Loucy (cell line): ENCODE data around the gene CAP2.

Experiments used
- H2AFZ ChIP-seq: fragments of 200-600 bp; sonication (generic); 2 replicates; pipeline ENCODE4 v1.6.0; 2016; ENCODE audit warnings: antibody characterized with exemption, mild to moderate bottlenecking, low read length, moderate library complexity
- H3F3A ChIP-seq: fragments of 200-600 bp; 2 replicates; pipeline ENCODE4 v1.6.0; 2016; ENCODE audit warnings: antibody characterized with exemption, low read depth, mild to moderate bottlenecking
- H3K27me3 ChIP-seq: fragments of 200-600 bp; sonication (generic); 2 replicates; pipeline ENCODE4 v1.6.1; 2014; ENCODE audit warnings: low read length, mild to moderate bottlenecking; ENCODE audit not compliant: insufficient read depth, poor library complexity, severe bottlenecking
- H3K36me3 ChIP-seq: fragments of 200-600 bp; sonication (generic); 2 replicates; pipeline ENCODE4 v1.6.1; 2016; ENCODE audit warnings: low read length; ENCODE audit not compliant: insufficient read depth
- H3K4me1 ChIP-seq: fragments of 200-600 bp; sonication (generic); 2 replicates; pipeline ENCODE4 v1.5.1; 2014; ENCODE audit warnings: low read length, mild to moderate bottlenecking; ENCODE audit not compliant: insufficient read depth, poor library complexity, severe bottlenecking
- H3K4me2 ChIP-seq: fragments of 200-600 bp; sonication (generic); 2 replicates; pipeline ENCODE4 v1.6.0; 2014; ENCODE audit warnings: antibody characterized with exemption, low read length, low read depth, mild to moderate bottlenecking; ENCODE audit not compliant: poor library complexity, severe bottlenecking
- H3K4me3 ChIP-seq: fragments of 200-600 bp; sonication (generic); 2 replicates; pipeline ENCODE4 v1.5.1; 2014; ENCODE audit warnings: low read length, mild to moderate bottlenecking, mixed read lengths; ENCODE audit not compliant: poor library complexity, severe bottlenecking
- H3K79me2 ChIP-seq: fragments of 200-600 bp; sonication (generic); 2 replicates; pipeline ENCODE4 v1.6.1; 2014; ENCODE audit warnings: low read length; ENCODE audit not compliant: insufficient read depth
- H3K9ac ChIP-seq: fragments of 200-600 bp; sonication (generic); 2 replicates; pipeline ENCODE4 v1.6.0; 2014; ENCODE audit warnings: mild to moderate bottlenecking, low read depth, low read length, moderate library complexity; ENCODE audit not compliant: poor library complexity, severe bottlenecking
- H3K9me2 ChIP-seq: fragments of 200-600 bp; sonication (generic); replicated peaks from 2 replicates; pipeline ENCODE4 v1.6.1; 2016; ENCODE audit warnings: low read depth, low read length, mixed read lengths
- H3K9me3 ChIP-seq: fragments of 200-600 bp; sonication (generic); 2 replicates; pipeline ENCODE4 v1.6.1; 2014; ENCODE audit warnings: mild to moderate bottlenecking, antibody characterized with exemption, low read length, low read depth; ENCODE audit not compliant: insufficient read depth
- H4K20me1 ChIP-seq: fragments of 200-600 bp; sonication (generic); 2 replicates; pipeline ENCODE4 v1.6.0; 2014; ENCODE audit warnings: antibody characterized with exemption, low read length, mild to moderate bottlenecking; ENCODE audit not compliant: insufficient read depth, poor library complexity, severe bottlenecking
- CTCF ChIP-seq: fragments of 200-600 bp; sonication (generic); conservative IDR thresholded peaks from 2 replicates; pipeline ENCODE4 v1.5.1; 2014; ENCODE audit warnings: mild to moderate bottlenecking, antibody characterized with exemption, low read length
- EZH2phosphoT487 ChIP-seq: fragments of 200-600 bp; IDR thresholded peaks from 2 replicates; pipeline ENCODE4 v1.6.1; 2018; ENCODE audit warnings: antibody characterized with exemption, mild to moderate bottlenecking, moderate library complexity, borderline replicate concordance

Gene CAP2

GRCh38 chr6:17602888-17603287 lies 209.5 kb downstream of the CAP2 start:
- Histone ChIP-seq H3F3A (no peaks in the 10 kb centered on the region), H3K9ac (no peak overlapping the region), H3K4me1 (peaks cover 36% of the 10 kb centered on the region), H3K9me3 (no peaks in the 10 kb centered on the region), H3K9me2 (no peaks in the 10 kb centered on the region), H3K4me2 (peak overlapping the region; percentile 84), H4K20me1 (peaks cover 22% of the 10 kb centered on the region), H3K27me3 (no peaks in the 10 kb centered on the region), H3K36me3 (no peaks in the 10 kb centered on the region), H3K79me2 (peaks cover 22% of the 10 kb centered on the region), H2AFZ (no peak overlapping the region), H3K4me3 (peak overlapping the region; percentile 35)
- TF ChIP-seq CTCF (no peak), EZH2phosphoT487 (no peak)

- Histone ChIP-seq H3F3A (peaks cover 5% of the 10 kb centered on the region; the same call in 1 of the 2 replicates), H3K79me2 (peaks cover 15% of the 10 kb centered on the region), H3K27me3 (no peaks in the 10 kb centered on the region), H3K36me3 (no peaks in the 10 kb centered on the region), H2AFZ (no peak overlapping the region), H3K9me2 (no peaks in the 10 kb centered on the region), H3K9me3 (no peaks in the 10 kb centered on the region), H3K4me3 (no peak overlapping the region), H3K4me1 (peaks cover 26% of the 10 kb centered on the region), H3K4me2 (no peak overlapping the region), H4K20me1 (peaks cover 16% of the 10 kb centered on the region), H3K9ac (no peak overlapping the region)
- TF ChIP-seq EZH2phosphoT487, result no peak
- no peak for TF ChIP-seq CTCF
Measured at GRCh38 chr6:17606606-17607005, 213.2 kb downstream of the CAP2 start.
